Loucy (cell line): Measurements from ENCODE around the gene HCRT.

Experiments
- H2AFZ ChIP-seq: fragments of 200-600 bp; sonication (generic); 2 replicates; pipeline ENCODE4 v1.6.0; 2016; ENCODE audit warnings: antibody characterized with exemption, mild to moderate bottlenecking, low read length, moderate library complexity
- H3F3A ChIP-seq: fragments of 200-600 bp; 2 replicates; pipeline ENCODE4 v1.6.0; 2016; ENCODE audit warnings: antibody characterized with exemption, low read depth, mild to moderate bottlenecking
- H3K27me3 ChIP-seq: fragments of 200-600 bp; sonication (generic); 2 replicates; pipeline ENCODE4 v1.6.1; 2014; ENCODE audit warnings: low read length, mild to moderate bottlenecking; ENCODE audit not compliant: insufficient read depth, poor library complexity, severe bottlenecking
- H3K36me3 ChIP-seq: fragments of 200-600 bp; sonication (generic); 2 replicates; pipeline ENCODE4 v1.6.1; 2016; ENCODE audit warnings: low read length; ENCODE audit not compliant: insufficient read depth
- H3K4me1 ChIP-seq: fragments of 200-600 bp; sonication (generic); 2 replicates; pipeline ENCODE4 v1.5.1; 2014; ENCODE audit warnings: low read length, mild to moderate bottlenecking; ENCODE audit not compliant: insufficient read depth, poor library complexity, severe bottlenecking
- H3K4me2 ChIP-seq: fragments of 200-600 bp; sonication (generic); 2 replicates; pipeline ENCODE4 v1.6.0; 2014; ENCODE audit warnings: antibody characterized with exemption, low read length, low read depth, mild to moderate bottlenecking; ENCODE audit not compliant: poor library complexity, severe bottlenecking
- H3K4me3 ChIP-seq: fragments of 200-600 bp; sonication (generic); 2 replicates; pipeline ENCODE4 v1.5.1; 2014; ENCODE audit warnings: low read length, mild to moderate bottlenecking, mixed read lengths; ENCODE audit not compliant: poor library complexity, severe bottlenecking
- H3K79me2 ChIP-seq: fragments of 200-600 bp; sonication (generic); 2 replicates; pipeline ENCODE4 v1.6.1; 2014; ENCODE audit warnings: low read length; ENCODE audit not compliant: insufficient read depth
- H3K9ac ChIP-seq: fragments of 200-600 bp; sonication (generic); 2 replicates; pipeline ENCODE4 v1.6.0; 2014; ENCODE audit warnings: mild to moderate bottlenecking, low read depth, low read length, moderate library complexity; ENCODE audit not compliant: poor library complexity, severe bottlenecking
- H3K9me2 ChIP-seq: fragments of 200-600 bp; sonication (generic); replicated peaks from 2 replicates; pipeline ENCODE4 v1.6.1; 2016; ENCODE audit warnings: low read depth, low read length, mixed read lengths
- H3K9me3 ChIP-seq: fragments of 200-600 bp; sonication (generic); 2 replicates; pipeline ENCODE4 v1.6.1; 2014; ENCODE audit warnings: mild to moderate bottlenecking, antibody characterized with exemption, low read length, low read depth; ENCODE audit not compliant: insufficient read depth
- H4K20me1 ChIP-seq: fragments of 200-600 bp; sonication (generic); 2 replicates; pipeline ENCODE4 v1.6.0; 2014; ENCODE audit warnings: antibody characterized with exemption, low read length, mild to moderate bottlenecking; ENCODE audit not compliant: insufficient read depth, poor library complexity, severe bottlenecking
- CTCF ChIP-seq: fragments of 200-600 bp; sonication (generic); conservative IDR thresholded peaks from 2 replicates; pipeline ENCODE4 v1.5.1; 2014; ENCODE audit warnings: mild to moderate bottlenecking, antibody characterized with exemption, low read length
- EZH2phosphoT487 ChIP-seq: fragments of 200-600 bp; IDR thresholded peaks from 2 replicates; pipeline ENCODE4 v1.6.1; 2018; ENCODE audit warnings: antibody characterized with exemption, mild to moderate bottlenecking, moderate library complexity, borderline replicate concordance

The HCRT gene

GRCh38 chr17:42190491-42191274 is 5.4 kb upstream of the HCRT start:
- no peaks in the 10 kb centered on the region for H3K27me3 ChIP-seq
- TF ChIP-seq CTCF (no peak), EZH2phosphoT487 (no peak)
- no peak overlapping the region for H3K9ac ChIP-seq
- no peak overlapping the region for H3K4me2 ChIP-seq
- no peaks in the 10 kb centered on the region for H3K36me3 ChIP-seq
- no peaks in the 10 kb centered on the region for H3F3A ChIP-seq
- no peak overlapping the region for H2AFZ ChIP-seq
- H3K9me2 ChIP-seq, result no peaks in the 10 kb centered on the region
- H4K20me1 ChIP-seq, result no peaks in the 10 kb centered on the region
- H3K9me3 ChIP-seq, result no peaks in the 10 kb centered on the region
- H3K79me2 ChIP-seq, result peaks cover 10% of the 10 kb centered on the region; the same call in 1 of the 2 replicates
- H3K4me1 ChIP-seq, result peaks cover 12% of the 10 kb centered on the region
- no peak overlapping the region for H3K4me3 ChIP-seq

- TF ChIP-seq EZH2phosphoT487, result no peak
- no peak for TF ChIP-seq CTCF
- Histone ChIP-seq H3K27me3 (no peaks in the 10 kb centered on the region), H3K9me2 (no peaks in the 10 kb centered on the region), H3F3A (no peaks in the 10 kb centered on the region), H3K79me2 (peaks cover 10% of the 10 kb centered on the region; the same call in 1 of the 2 replicates), H3K4me1 (peaks cover 14% of the 10 kb centered on the region), H3K9me3 (no peaks in the 10 kb centered on the region), H3K9ac (no peak overlapping the region), H3K4me2 (no peak overlapping the region), H2AFZ (no peak overlapping the region), H3K4me3 (no peak overlapping the region), H3K36me3 (no peaks in the 10 kb centered on the region), H4K20me1 (no peaks in the 10 kb centered on the region)
Observed at GRCh38 chr17:42189651-42189965, 4.4 kb upstream of the HCRT start.

GRCh38 chr17:42188749-42189650 is 3.7 kb upstream of the HCRT start:
- H4K20me1 ChIP-seq, result no peaks in the 10 kb centered on the region
- H2AFZ ChIP-seq, result no peak overlapping the region
- H3K4me2 ChIP-seq, result no peak overlapping the region
- H3K4me1 ChIP-seq, result peaks cover 18% of the 10 kb centered on the region
- H3K9me2 ChIP-seq, result no peaks in the 10 kb centered on the region
- H3K9ac ChIP-seq, result no peak overlapping the region
- H3K9me3 ChIP-seq, result no peaks in the 10 kb centered on the region
- H3F3A ChIP-seq, result no peaks in the 10 kb centered on the region
- H3K36me3 ChIP-seq, result no peaks in the 10 kb centered on the region
- peaks cover 10% of the 10 kb centered on the region; the same call in 1 of the 2 replicates for H3K79me2 ChIP-seq
- H3K27me3 ChIP-seq, result no peaks in the 10 kb centered on the region
- TF ChIP-seq CTCF (no peak), EZH2phosphoT487 (no peak)
- no peak overlapping the region for H3K4me3 ChIP-seq
